Measurements from ENCODE around the gene CLEC3A. TPM values are rescaled to one million over a fixed set of nuclear protein-coding genes. Genes with fewer than 3 reads are reported as not detected.

The CLEC3A gene, protein sequence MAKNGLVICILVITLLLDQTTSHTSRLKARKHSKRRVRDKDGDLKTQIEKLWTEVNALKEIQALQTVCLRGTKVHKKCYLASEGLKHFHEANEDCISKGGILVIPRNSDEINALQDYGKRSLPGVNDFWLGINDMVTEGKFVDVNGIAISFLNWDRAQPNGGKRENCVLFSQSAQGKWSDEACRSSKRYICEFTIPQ
- not detected in 5 replicates for total RNA-seq (2022; extraction: Qiagen RNA extraction; ENCODE audit: low read depth)

GRCh38 chr16:78022347-78023060, at the start of gene CLEC3A:
TSS of gene CLEC3A (plus strand) at chr16:78022548. CDS start at chr16:78022627, 79 bp downstream.

Other genes with a start within 250 kb of the CLEC3A start
- 0.03 TPM in 1 of 5 replicates, not detected in the others for gene VAT1L, start 234.0 kb upstream of the CLEC3A start, total RNA-seq (2022; extraction: Qiagen RNA extraction; ENCODE audit: low read depth)
- 9.3 to 18.6 TPM (median 15.5 TPM) in 5 replicates for gene WWOX, start 77.1 kb downstream of the CLEC3A start, total RNA-seq (2022; extraction: Qiagen RNA extraction; ENCODE audit: low read depth)